GM21825 (cell line): Measurements from ENCODE around the gene PET117.
A peak's percentile ranks its signal among the peaks of the same experiment; 100 is the strongest.
"Not testable (repeated sequence)": the region's sequence is repeated elsewhere in the genome, so short reads cannot be mapped to it uniquely, and the experiment has no call there.

Experiments
- ATAC-seq: cut with Tn5 transposase; IDR thresholded peaks from one replicate; pipeline ENCODE4 v1.9.1; 2021; ENCODE audit warnings: mild to moderate bottlenecking, moderate library complexity; ENCODE audit not compliant: unreplicated experiment

Gene PET117

GRCh38 chr20:18137412-18138265 lies at the start of gene PET117, which contains the start of gene KAT14:
PET117 (plus strand) TSS chr20:18137863; CDS start chr20:18137956, 93 bp downstream.
KAT14 (plus strand) TSS chr20:18137863; CDS start chr20:18142661, 4,798 bp downstream.
- ATAC-seq = peak; percentile 90

- not testable (repeated sequence) for ATAC-seq
Observed at GRCh38 chr20:18088298-18088697, 49.4 kb upstream of the PET117 start.

- ATAC-seq = not testable (repeated sequence)
Observed at GRCh38 chr20:18088841-18089240, 48.8 kb upstream of the PET117 start.

GRCh38 chr20:18090044-18090443 lies 47.6 kb upstream of the PET117 start:
- no peak for ATAC-seq

GRCh38 chr20:18090477-18090876 lies 47.2 kb upstream of the PET117 start:
- ATAC-seq = no peak

- ATAC-seq = no peak
Observed at GRCh38 chr20:18091623-18092022, 46.0 kb upstream of the PET117 start.

- no peak for ATAC-seq
Observed at GRCh38 chr20:18092890-18093289, 44.8 kb upstream of the PET117 start.

- ATAC-seq = no peak
Observed at GRCh38 chr20:18093388-18093787, 44.3 kb upstream of the PET117 start.

- ATAC-seq = no peak
Observed at GRCh38 chr20:18094191-18094590, 43.5 kb upstream of the PET117 start.

GRCh38 chr20:18100569-18100968 lies 37.1 kb upstream of the PET117 start:
- ATAC-seq = not testable (repeated sequence)

- no peak for ATAC-seq
Observed at GRCh38 chr20:18101125-18101810, 36.4 kb upstream of the PET117 start.

- no peak for ATAC-seq
Observed at GRCh38 chr20:18103497-18103896, 34.2 kb upstream of the PET117 start.

GRCh38 chr20:18108326-18108725 lies 29.3 kb upstream of the PET117 start:
- ATAC-seq = no peak

GRCh38 chr20:18128574-18128973 lies 9.1 kb upstream of the PET117 start:
- ATAC-seq = not testable (repeated sequence)

- no peak for ATAC-seq
Observed at GRCh38 chr20:18132663-18133062, 5.0 kb upstream of the PET117 start.

- ATAC-seq = no peak
Observed at GRCh38 chr20:18133962-18134361, 3.7 kb upstream of the PET117 start.

GRCh38 chr20:18138266-18138582 lies 561 bp downstream of the PET117 start:
- peak; percentile 30 for ATAC-seq

GRCh38 chr20:18138639-18139583 lies 1.2 kb downstream of the PET117 start:
- no peak for ATAC-seq

GRCh38 chr20:18139832-18140231 lies 2.2 kb downstream of the PET117 start:
- no peak for ATAC-seq

- ATAC-seq = no peak
Observed at GRCh38 chr20:18144541-18145099, 7.0 kb downstream of the PET117 start.

- no peak for ATAC-seq
Observed at GRCh38 chr20:18154342-18154741, 16.7 kb downstream of the PET117 start.
